Neural cell (in vitro differentiated cells): Measurements from ENCODE around the gene BLNK. TPM values are rescaled to one million over a fixed set of nuclear protein-coding genes. Genes with fewer than 3 reads are reported as not detected.

ENCODE experiments used
- H2AFZ ChIP-seq: fragments of 200-600, 300-800 bp; sonication (generic), shearing (Covaris generic); 2 replicates; pipeline ENCODE4 v1.6.0; 2014; ENCODE audit warnings: low read depth, mild to moderate bottlenecking, antibody characterized with exemption, low read length, moderate library complexity
- H3F3A ChIP-seq: fragments of 200-600 bp; shearing (Covaris generic); 2 replicates; pipeline ENCODE4 v1.6.1; 2016; ENCODE audit warnings: mild to moderate bottlenecking, moderate library complexity, mixed read lengths, antibody characterized with exemption, low read length; ENCODE audit not compliant: insufficient read depth, poor library complexity, severe bottlenecking
- H3K27ac ChIP-seq: fragments of 200-600, 300-800 bp; sonication (generic), shearing (Covaris generic); 2 replicates; pipeline ENCODE4 v1.5.1; 2014; ENCODE audit warnings: mild to moderate bottlenecking, low read length, moderate library complexity
- H3K27me3 ChIP-seq: fragments of 300-800, 200-600 bp; sonication (generic), shearing (Covaris generic); 2 replicates; pipeline ENCODE4 v1.6.0; 2014; ENCODE audit warnings: mild to moderate bottlenecking, low read depth, low read length, moderate library complexity; ENCODE audit not compliant: insufficient read depth
- H3K36me3 ChIP-seq: fragments of 300-800, 200-600 bp; sonication (generic), shearing (Covaris generic); 2 replicates; pipeline ENCODE4 v1.5.1; 2014; ENCODE audit warnings: mild to moderate bottlenecking, antibody characterized with exemption, low read length, moderate library complexity; ENCODE audit not compliant: insufficient read depth
- H3K4me2 ChIP-seq: fragments of 300-800, 200-600 bp; sonication (generic), shearing (Covaris generic); 2 replicates; pipeline ENCODE4 v1.6.0; 2014; ENCODE audit warnings: mild to moderate bottlenecking, low read length
- H3K4me3 ChIP-seq: fragments of 300-800, 200-600 bp; sonication (generic), shearing (Covaris generic); 2 replicates; pipeline ENCODE4 v1.5.1; 2014; ENCODE audit warnings: mild to moderate bottlenecking, low read length, moderate library complexity
- H3K79me2 ChIP-seq: fragments of 200-600 bp; shearing (Covaris generic); replicated peaks from 2 replicates; pipeline ENCODE4 v1.6.0; 2014; ENCODE audit warnings: mild to moderate bottlenecking, low read length, moderate library complexity; ENCODE audit not compliant: insufficient read depth
- H3K9ac ChIP-seq: fragments of 300-800, 200-600 bp; sonication (generic), shearing (Covaris generic); 2 replicates; pipeline ENCODE4 v1.6.1; 2016; ENCODE audit warnings: mild to moderate bottlenecking, low read length, mixed read lengths
- H3K9me2 ChIP-seq: fragments of 200-600 bp; shearing (Covaris generic); 2 replicates; pipeline ENCODE4 v1.6.1; 2016; ENCODE audit warnings: mild to moderate bottlenecking, low read length, mixed read lengths; ENCODE audit not compliant: insufficient read depth
- H3K9me3 ChIP-seq: fragments of 200-600, 300-800 bp; sonication (generic), shearing (Covaris generic); 2 replicates; pipeline ENCODE4 v1.6.1; 2016; ENCODE audit warnings: mild to moderate bottlenecking, mixed run types, low read length, moderate library complexity, mixed read lengths
- H4K20me1 ChIP-seq: fragments of 200-600 bp; shearing (Covaris generic); 2 replicates; pipeline ENCODE4 v1.6.1; 2016; ENCODE audit warnings: mild to moderate bottlenecking, mixed run types; ENCODE audit not compliant: insufficient read depth
- EP300 ChIP-seq: fragments of 450-650 bp; conservative IDR thresholded peaks from 2 replicates; pipeline ENCODE4 v1.6.1; 2014; ENCODE audit warnings: antibody characterized with exemption, mild to moderate bottlenecking, moderate library complexity; ENCODE audit not compliant: poor library complexity, severe bottlenecking
- EZH2 ChIP-seq: fragments of 200-600, 300-800 bp; shearing (Covaris generic), sonication (generic); IDR thresholded peaks from 2 replicates; pipeline ENCODE4 v1.6.1; 2014; ENCODE audit warnings: antibody characterized with exemption, low read length, borderline replicate concordance, mild to moderate bottlenecking; ENCODE audit not compliant: insufficient read depth, poor library complexity, severe bottlenecking
- MXI1 ChIP-seq: fragments of 450-650 bp; conservative IDR thresholded peaks from 2 replicates; pipeline ENCODE4 v1.6.1; 2014; ENCODE audit warnings: antibody characterized with exemption, mild to moderate bottlenecking; ENCODE audit not compliant: poor library complexity, severe bottlenecking
- POLR2AphosphoS5 ChIP-seq: IDR thresholded peaks from 2 replicates; pipeline ENCODE4 v1.6.1; 2012
- RAD21 ChIP-seq: fragments of 450-650 bp; conservative IDR thresholded peaks from 2 replicates; pipeline ENCODE4 v1.6.1; 2014; ENCODE audit warnings: antibody characterized with exemption, mild to moderate bottlenecking, moderate library complexity
- REST ChIP-seq: IDR thresholded peaks from 2 replicates; pipeline ENCODE4 v1.6.1; 2012; ENCODE audit warnings: borderline replicate concordance
- SMC3 ChIP-seq: fragments of 450-650 bp; conservative IDR thresholded peaks from 2 replicates; pipeline ENCODE4 v1.6.1; 2014; ENCODE audit warnings: antibody characterized with exemption, mild to moderate bottlenecking, moderate library complexity; ENCODE audit not compliant: poor library complexity
- polyA plus RNA-seq: library from polyadenylated mRNA; depleted of rRNA; stranded (reverse); fragments of >200 nt; gene quantifications from 2 replicates; pipeline ENCODE4 v1.2.3, GENCODE V29; 2014
- TF ChIP-seq, protein P1 (sequence below): fragments of 450-650 bp; IDR thresholded peaks from 2 replicates; pipeline ENCODE4 v1.5.1; 2014; ENCODE audit warnings: antibody characterized with exemption, mild to moderate bottlenecking, moderate library complexity; ENCODE audit not compliant: poor library complexity, severe bottlenecking

Gene BLNK
- polyA plus RNA-seq, 1 donor from 2014 or later: not detected

DNA sequence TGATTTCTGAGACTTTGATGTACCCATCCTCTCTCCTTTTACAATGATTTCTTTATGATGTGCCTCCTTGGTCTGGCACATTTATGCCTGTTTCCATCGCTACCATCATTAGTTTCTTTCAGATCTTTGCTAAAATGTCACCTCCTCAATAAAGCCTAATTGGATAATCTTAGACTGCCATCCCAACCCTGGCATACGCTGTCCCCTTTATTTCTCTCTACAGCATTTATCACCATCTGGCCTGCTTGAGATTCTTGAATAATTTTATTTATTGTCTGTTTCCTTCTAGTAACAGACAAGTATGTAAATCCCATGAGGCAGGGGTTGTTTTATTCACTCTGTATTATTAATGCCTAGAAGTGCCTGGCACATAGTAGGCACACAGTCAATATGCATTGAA is 26.1 kb upstream of the BLNK start:
- no peaks in the 10 kb centered on the region for H3K9me3 ChIP-seq
- no peak overlapping the region for H3K9ac ChIP-seq
- no peaks in the 10 kb centered on the region for H3K9me2 ChIP-seq
- no peaks in the 10 kb centered on the region for H3K36me3 ChIP-seq
- no peak overlapping the region for H3K4me3 ChIP-seq
- H4K20me1 ChIP-seq: no peaks in the 10 kb centered on the region
- TF ChIP-seq, protein P1, sequence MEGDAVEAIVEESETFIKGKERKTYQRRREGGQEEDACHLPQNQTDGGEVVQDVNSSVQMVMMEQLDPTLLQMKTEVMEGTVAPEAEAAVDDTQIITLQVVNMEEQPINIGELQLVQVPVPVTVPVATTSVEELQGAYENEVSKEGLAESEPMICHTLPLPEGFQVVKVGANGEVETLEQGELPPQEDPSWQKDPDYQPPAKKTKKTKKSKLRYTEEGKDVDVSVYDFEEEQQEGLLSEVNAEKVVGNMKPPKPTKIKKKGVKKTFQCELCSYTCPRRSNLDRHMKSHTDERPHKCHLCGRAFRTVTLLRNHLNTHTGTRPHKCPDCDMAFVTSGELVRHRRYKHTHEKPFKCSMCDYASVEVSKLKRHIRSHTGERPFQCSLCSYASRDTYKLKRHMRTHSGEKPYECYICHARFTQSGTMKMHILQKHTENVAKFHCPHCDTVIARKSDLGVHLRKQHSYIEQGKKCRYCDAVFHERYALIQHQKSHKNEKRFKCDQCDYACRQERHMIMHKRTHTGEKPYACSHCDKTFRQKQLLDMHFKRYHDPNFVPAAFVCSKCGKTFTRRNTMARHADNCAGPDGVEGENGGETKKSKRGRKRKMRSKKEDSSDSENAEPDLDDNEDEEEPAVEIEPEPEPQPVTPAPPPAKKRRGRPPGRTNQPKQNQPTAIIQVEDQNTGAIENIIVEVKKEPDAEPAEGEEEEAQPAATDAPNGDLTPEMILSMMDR: no peak
- no peak for TF ChIP-seq RAD21
- no peak for TF ChIP-seq MXI1
- no peak for TF ChIP-seq REST
- no peak for TF ChIP-seq EZH2
- TF ChIP-seq SMC3: no peak
- TF ChIP-seq POLR2AphosphoS5: no peak
- no peak for TF ChIP-seq EP300
- no peak overlapping the region for H2AFZ ChIP-seq
- no peaks in the 10 kb centered on the region for H3K79me2 ChIP-seq
- no peak overlapping the region for H3K27ac ChIP-seq
- no peak overlapping the region for H3K4me2 ChIP-seq
- no peaks in the 10 kb centered on the region for H3K27me3 ChIP-seq
- no peaks in the 10 kb centered on the region for H3F3A ChIP-seq

DNA sequence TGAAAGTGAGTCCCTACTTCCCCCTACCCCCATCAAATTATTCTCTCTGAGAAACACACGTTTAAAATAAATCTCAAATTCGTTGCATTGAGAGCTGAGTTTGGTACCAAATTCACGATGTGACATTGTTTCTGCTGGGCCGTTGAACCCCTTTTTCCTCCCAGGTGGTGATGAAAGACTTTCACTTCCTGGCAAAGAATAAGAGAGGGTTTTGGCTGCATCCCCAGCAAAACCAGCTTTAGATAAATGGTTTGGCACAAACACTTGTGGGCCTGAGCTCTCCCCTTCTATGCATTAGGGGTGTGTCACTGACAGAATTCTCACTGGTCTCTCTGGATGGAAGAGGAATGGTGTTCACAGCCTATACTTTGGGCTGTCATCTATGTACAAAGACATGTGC is 24.1 kb upstream of the BLNK start:
- no peaks in the 10 kb centered on the region for H3K9me3 ChIP-seq
- H3K79me2 ChIP-seq: no peaks in the 10 kb centered on the region
- H4K20me1 ChIP-seq: no peaks in the 10 kb centered on the region
- H3K27ac ChIP-seq: no peak overlapping the region
- no peak overlapping the region for H3K4me2 ChIP-seq
- H3K9me2 ChIP-seq: no peaks in the 10 kb centered on the region
- no peak overlapping the region for H2AFZ ChIP-seq
- TF ChIP-seq MXI1 (no peak), RAD21 (no peak)
- no peaks in the 10 kb centered on the region for H3K36me3 ChIP-seq
- H3K9ac ChIP-seq: no peak overlapping the region
- H3K4me3 ChIP-seq: no peak overlapping the region
- H3K27me3 ChIP-seq: no peaks in the 10 kb centered on the region
- H3F3A ChIP-seq: no peaks in the 10 kb centered on the region
